Neural cell (in vitro differentiated cells): ENCODE data around the gene AIP. TPM values are rescaled to one million over a fixed set of nuclear protein-coding genes. Genes with fewer than 3 reads are reported as not detected.

Source experiments
- H2AFZ ChIP-seq: fragments of 200-600, 300-800 bp; sonication (generic), shearing (Covaris generic); 2 replicates; pipeline ENCODE4 v1.6.0; 2014; ENCODE audit warnings: low read depth, mild to moderate bottlenecking, antibody characterized with exemption, low read length, moderate library complexity
- H3F3A ChIP-seq: fragments of 200-600 bp; shearing (Covaris generic); 2 replicates; pipeline ENCODE4 v1.6.1; 2016; ENCODE audit warnings: mild to moderate bottlenecking, moderate library complexity, mixed read lengths, antibody characterized with exemption, low read length; ENCODE audit not compliant: insufficient read depth, poor library complexity, severe bottlenecking
- H3K27ac ChIP-seq: fragments of 200-600, 300-800 bp; sonication (generic), shearing (Covaris generic); 2 replicates; pipeline ENCODE4 v1.5.1; 2014; ENCODE audit warnings: mild to moderate bottlenecking, low read length, moderate library complexity
- H3K27me3 ChIP-seq: fragments of 300-800, 200-600 bp; sonication (generic), shearing (Covaris generic); 2 replicates; pipeline ENCODE4 v1.6.0; 2014; ENCODE audit warnings: mild to moderate bottlenecking, low read depth, low read length, moderate library complexity; ENCODE audit not compliant: insufficient read depth
- H3K36me3 ChIP-seq: fragments of 300-800, 200-600 bp; sonication (generic), shearing (Covaris generic); 2 replicates; pipeline ENCODE4 v1.5.1; 2014; ENCODE audit warnings: mild to moderate bottlenecking, antibody characterized with exemption, low read length, moderate library complexity; ENCODE audit not compliant: insufficient read depth
- H3K4me2 ChIP-seq: fragments of 300-800, 200-600 bp; sonication (generic), shearing (Covaris generic); 2 replicates; pipeline ENCODE4 v1.6.0; 2014; ENCODE audit warnings: mild to moderate bottlenecking, low read length
- H3K4me3 ChIP-seq: fragments of 300-800, 200-600 bp; sonication (generic), shearing (Covaris generic); 2 replicates; pipeline ENCODE4 v1.5.1; 2014; ENCODE audit warnings: mild to moderate bottlenecking, low read length, moderate library complexity
- H3K79me2 ChIP-seq: fragments of 200-600 bp; shearing (Covaris generic); replicated peaks from 2 replicates; pipeline ENCODE4 v1.6.0; 2014; ENCODE audit warnings: mild to moderate bottlenecking, low read length, moderate library complexity; ENCODE audit not compliant: insufficient read depth
- H3K9ac ChIP-seq: fragments of 300-800, 200-600 bp; sonication (generic), shearing (Covaris generic); 2 replicates; pipeline ENCODE4 v1.6.1; 2016; ENCODE audit warnings: mild to moderate bottlenecking, low read length, mixed read lengths
- H3K9me2 ChIP-seq: fragments of 200-600 bp; shearing (Covaris generic); 2 replicates; pipeline ENCODE4 v1.6.1; 2016; ENCODE audit warnings: mild to moderate bottlenecking, low read length, mixed read lengths; ENCODE audit not compliant: insufficient read depth
- H3K9me3 ChIP-seq: fragments of 200-600, 300-800 bp; sonication (generic), shearing (Covaris generic); 2 replicates; pipeline ENCODE4 v1.6.1; 2016; ENCODE audit warnings: mild to moderate bottlenecking, mixed run types, low read length, moderate library complexity, mixed read lengths
- H4K20me1 ChIP-seq: fragments of 200-600 bp; shearing (Covaris generic); 2 replicates; pipeline ENCODE4 v1.6.1; 2016; ENCODE audit warnings: mild to moderate bottlenecking, mixed run types; ENCODE audit not compliant: insufficient read depth
- EZH2 ChIP-seq: fragments of 200-600, 300-800 bp; shearing (Covaris generic), sonication (generic); IDR thresholded peaks from 2 replicates; pipeline ENCODE4 v1.6.1; 2014; ENCODE audit warnings: antibody characterized with exemption, low read length, borderline replicate concordance, mild to moderate bottlenecking; ENCODE audit not compliant: insufficient read depth, poor library complexity, severe bottlenecking
- MXI1 ChIP-seq: fragments of 450-650 bp; conservative IDR thresholded peaks from 2 replicates; pipeline ENCODE4 v1.6.1; 2014; ENCODE audit warnings: antibody characterized with exemption, mild to moderate bottlenecking; ENCODE audit not compliant: poor library complexity, severe bottlenecking
- POLR2AphosphoS5 ChIP-seq: IDR thresholded peaks from 2 replicates; pipeline ENCODE4 v1.6.1; 2012
- RAD21 ChIP-seq: fragments of 450-650 bp; conservative IDR thresholded peaks from 2 replicates; pipeline ENCODE4 v1.6.1; 2014; ENCODE audit warnings: antibody characterized with exemption, mild to moderate bottlenecking, moderate library complexity
- REST ChIP-seq: IDR thresholded peaks from 2 replicates; pipeline ENCODE4 v1.6.1; 2012; ENCODE audit warnings: borderline replicate concordance
- SMC3 ChIP-seq: fragments of 450-650 bp; conservative IDR thresholded peaks from 2 replicates; pipeline ENCODE4 v1.6.1; 2014; ENCODE audit warnings: antibody characterized with exemption, mild to moderate bottlenecking, moderate library complexity; ENCODE audit not compliant: poor library complexity
- TAF1 ChIP-seq: IDR thresholded peaks from 2 replicates; pipeline ENCODE4 v1.6.1; 2012; ENCODE audit warnings: low read depth
- polyA plus RNA-seq: library from polyadenylated mRNA; depleted of rRNA; stranded (reverse); fragments of >200 nt; gene quantifications from 2 replicates; pipeline ENCODE4 v1.2.3, GENCODE V29; 2014

Gene AIP
- polyA plus RNA-seq, 1 donor from 2014 or later, result 83.9 TPM

DNA sequence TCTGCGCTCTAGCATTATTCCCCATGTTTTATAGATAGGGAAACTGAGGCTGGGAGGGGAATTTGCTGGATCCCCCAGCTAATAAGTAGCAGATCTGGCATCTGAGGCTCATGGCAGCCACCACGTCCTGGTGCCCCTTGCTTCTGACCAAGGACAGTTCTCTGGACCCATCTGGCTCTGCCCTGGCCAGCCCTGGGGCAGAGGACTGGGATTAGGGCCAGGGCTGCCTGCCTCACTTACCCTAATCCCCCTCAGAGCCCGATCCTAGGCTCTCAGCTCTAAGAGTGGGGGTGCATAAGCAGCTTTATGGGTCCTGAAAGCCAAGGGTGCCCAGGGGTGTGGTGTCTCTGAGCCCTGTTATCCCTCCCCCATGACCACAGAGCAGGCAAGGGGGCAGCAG lies 27.8 kb upstream of the AIP start, which contains the start of gene CABP4:
CABP4 (plus strand) TSS at position 301 of the 400 bp plus-strand sequence; CDS start at position 371, 70 bp downstream.
- H4K20me1 ChIP-seq, result no peaks in the 10 kb centered on the region
- TF ChIP-seq TAF1 (no peak), POLR2AphosphoS5 (no peak), REST (no peak), MXI1 (no peak), SMC3 (no peak), EZH2 (no peak), RAD21 (no peak)
- no peak within 1 kb of the TSS for H3K4me3 ChIP-seq
- H3K79me2 ChIP-seq, result no peaks in the 10 kb centered on the region
- no peaks in the 10 kb centered on the region for H3K27me3 ChIP-seq
- H2AFZ ChIP-seq, result no peak within 1 kb of the TSS
- no peaks in the 10 kb centered on the region for H3K9me2 ChIP-seq
- H3K9me3 ChIP-seq, result no peaks in the 10 kb centered on the region
- H3K9ac ChIP-seq, result no peak within 1 kb of the TSS
- no peak within 1 kb of the TSS for H3K4me2 ChIP-seq
- H3F3A ChIP-seq, result no peaks in the 10 kb centered on the region
- H3K36me3 ChIP-seq, result no peaks in the 10 kb centered on the region
- H3K27ac ChIP-seq, result no peak within 1 kb of the TSS

DNA sequence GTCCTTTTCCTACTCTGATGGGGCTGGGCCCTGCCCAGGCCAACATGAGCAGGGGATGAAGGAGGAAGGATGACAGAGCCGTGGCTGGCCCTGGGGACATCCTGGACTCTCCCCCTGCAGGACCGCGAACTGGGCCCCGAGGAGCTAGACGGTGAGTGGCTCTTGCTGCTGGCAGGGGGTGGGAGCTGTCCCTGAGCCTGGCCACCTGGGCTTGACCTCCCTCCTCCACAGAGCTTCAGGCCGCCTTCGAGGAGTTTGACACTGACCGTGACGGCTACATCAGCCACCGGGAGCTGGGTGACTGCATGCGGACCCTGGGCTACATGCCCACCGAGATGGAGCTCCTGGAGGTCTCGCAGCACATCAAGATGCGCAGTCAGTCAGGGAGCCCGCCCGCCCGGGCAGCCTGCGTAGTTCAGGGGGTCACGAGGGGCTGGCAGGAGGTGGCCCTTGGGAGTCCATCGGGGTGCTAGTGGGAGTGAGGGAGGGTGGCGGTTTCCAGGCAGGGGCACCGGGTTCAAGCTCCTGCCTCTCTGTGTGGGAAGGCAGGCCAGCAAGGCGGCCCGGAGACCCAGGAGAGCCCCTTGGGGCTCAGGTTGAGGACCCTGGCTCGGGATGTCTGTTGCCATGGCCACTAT lies 26.6 kb upstream of the AIP start:
- Histone ChIP-seq H3K9me3 (no peaks in the 10 kb centered on the region), H3K27me3 (no peaks in the 10 kb centered on the region), H3K79me2 (no peaks in the 10 kb centered on the region), H3K4me2 (no peak overlapping the region), H3K9ac (no peak overlapping the region), H3K27ac (no peak overlapping the region), H2AFZ (no peak overlapping the region), H3K36me3 (no peaks in the 10 kb centered on the region), H3K9me2 (no peaks in the 10 kb centered on the region), H3F3A (no peaks in the 10 kb centered on the region), H3K4me3 (no peak overlapping the region), H4K20me1 (no peaks in the 10 kb centered on the region)
- TF ChIP-seq TAF1, result no peak

GRCh38 chr11:67457453-67457852 lies 25.4 kb upstream of the AIP start:
- Histone ChIP-seq H4K20me1 (no peaks in the 10 kb centered on the region), H3F3A (no peaks in the 10 kb centered on the region), H3K79me2 (no peaks in the 10 kb centered on the region), H3K27me3 (no peaks in the 10 kb centered on the region), H3K9me3 (no peaks in the 10 kb centered on the region), H3K9ac (no peak overlapping the region), H3K9me2 (no peaks in the 10 kb centered on the region), H2AFZ (no peak overlapping the region), H3K4me3 (no peak overlapping the region), H3K4me2 (no peak overlapping the region), H3K27ac (no peak overlapping the region), H3K36me3 (no peaks in the 10 kb centered on the region)
- no peak for TF ChIP-seq EZH2
